ENCODE data around the gene ARSJ.

GRCh38 chr4:113979148-113979904 lies at the start of gene ARSJ:
- peak in 2 of 5 experiments; percentile 4 to 14 for TF ChIP-seq CTCF (IDR thresholded peaks at IDR 0.05)
- peak; percentile 20 to 72 (median 61) for TF ChIP-seq POLR2AphosphoS5 (IDR thresholded peaks at IDR 0.05)
- TF ChIP-seq POLR2A (IDR thresholded peaks at IDR 0.05) = peak; percentile 56
